DMS 273 (cell line): Measurements from ENCODE around the gene CER1.

ENCODE experiments used
- DNase-seq: peaks from one replicate; lab custom pipeline; 2025; ENCODE audit not compliant: unreplicated experiment; lab: John Stamatoyannopoulos, UW

CER1 gene

DNA sequence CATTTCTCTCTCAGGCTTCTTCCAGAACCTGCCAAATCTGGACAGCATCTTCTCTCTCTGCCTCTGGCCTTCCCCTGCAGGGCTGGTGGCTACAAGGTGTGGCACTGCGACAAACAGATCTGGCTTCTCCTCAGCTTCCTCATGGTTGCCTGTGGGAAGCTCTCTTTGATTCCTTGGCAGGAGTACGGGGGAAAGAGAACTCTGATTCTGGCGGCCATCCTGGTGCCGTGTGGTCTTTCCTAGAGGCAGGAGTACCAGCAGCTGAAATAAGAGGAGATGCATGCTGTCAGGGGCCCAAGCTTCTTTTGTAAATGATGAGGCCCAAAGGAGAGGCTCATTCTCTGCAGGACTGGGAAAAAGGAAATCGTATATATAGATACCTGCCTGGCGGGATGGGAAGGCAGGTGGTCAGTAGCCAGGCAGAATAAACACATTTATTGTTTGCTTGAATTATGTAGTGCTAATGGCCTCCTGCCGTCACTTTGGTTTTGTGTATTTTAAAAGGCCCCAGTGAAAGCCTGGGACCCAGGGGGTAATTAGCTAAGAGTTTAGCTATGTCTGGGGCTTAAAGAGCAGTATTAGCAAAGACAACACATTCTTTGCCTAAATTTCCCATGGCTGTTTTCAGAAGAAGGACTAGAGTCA lies at the start of gene CER1:
Gene CER1, minus strand, starts transcription at position 343 of the 645 bp plus-strand sequence. Its CDS starts 61 bp downstream, at position 282.
- no peak for DNase-seq

DNA sequence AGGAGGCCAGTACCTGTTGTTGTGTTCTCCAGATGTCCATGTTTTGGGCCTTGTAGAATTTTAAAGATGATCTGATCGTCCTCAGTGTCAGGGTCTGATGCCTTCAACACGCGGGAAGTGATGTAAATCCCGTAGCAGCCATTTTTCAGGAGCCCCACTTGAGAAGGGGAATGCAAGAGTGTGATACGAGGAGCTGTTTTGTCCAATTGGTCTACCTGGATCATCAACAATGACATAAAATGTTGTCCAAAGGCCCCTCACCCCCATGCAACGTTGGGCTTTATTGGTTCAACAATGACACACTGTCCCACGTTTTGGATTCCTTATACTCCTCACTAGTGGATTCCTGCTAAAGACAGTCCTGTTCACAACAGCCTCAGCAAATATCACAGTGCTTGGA lies 48.1 kb upstream of the CER1 start:
- no peak for DNase-seq

- DNase-seq: peak; percentile 68
These were observed 46.7 kb upstream of the CER1 start for GRCh38 chr9:14769230-14769571.

- DNase-seq: peak; percentile 78
These were observed 46.1 kb upstream of the CER1 start for GRCh38 chr9:14768405-14769229.

- DNase-seq: no peak
These were observed 43.8 kb upstream of the CER1 start for GRCh38 chr9:14766299-14766698.

- no peak for DNase-seq
These were observed 39.1 kb upstream of the CER1 start for GRCh38 chr9:14761584-14761983.

- no peak for DNase-seq
These were observed 37.5 kb upstream of the CER1 start for GRCh38 chr9:14760060-14760459.

- no peak for DNase-seq
These were observed 33.8 kb upstream of the CER1 start for GRCh38 chr9:14756291-14756690.

DNA sequence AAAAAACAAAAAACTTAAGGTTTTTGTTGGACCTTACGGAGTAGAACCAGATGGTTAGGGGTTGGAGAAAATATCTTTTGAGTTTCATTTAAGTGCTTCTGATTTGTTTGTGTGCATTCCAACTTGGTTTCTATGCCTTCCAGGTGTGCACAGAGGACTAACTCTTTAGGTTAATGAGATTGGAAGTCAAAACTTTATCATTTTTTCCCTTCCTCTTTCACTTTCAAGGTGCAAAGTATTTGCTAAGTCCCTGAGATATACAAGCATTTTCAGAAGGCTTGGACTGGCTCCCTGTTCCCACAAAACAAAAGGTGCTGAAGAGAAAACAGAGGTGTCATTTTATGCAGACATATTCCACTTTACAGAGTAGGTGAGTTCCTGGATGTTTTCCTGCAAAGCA lies 30.3 kb upstream of the CER1 start:
- no peak for DNase-seq

DNA sequence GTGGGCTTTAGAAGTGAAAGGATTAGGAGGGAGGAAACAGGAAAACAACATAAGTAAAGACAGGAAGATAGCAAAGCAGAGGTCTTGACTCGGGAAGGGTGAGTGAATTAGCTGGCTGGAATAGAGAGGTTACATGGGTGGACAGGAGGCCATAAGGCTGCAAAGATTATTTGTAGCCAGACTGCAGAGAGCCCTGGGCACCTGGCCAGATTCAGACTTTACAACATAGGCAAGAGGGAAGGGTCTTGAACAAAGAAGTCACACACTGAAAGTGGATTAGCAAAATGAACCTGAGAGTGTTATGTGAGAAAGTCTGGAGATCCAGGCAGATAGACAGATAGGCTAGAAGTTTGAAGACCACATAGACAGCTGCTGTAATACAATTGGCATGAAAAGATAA lies 29.7 kb upstream of the CER1 start:
- DNase-seq: peak; percentile 77

DNA sequence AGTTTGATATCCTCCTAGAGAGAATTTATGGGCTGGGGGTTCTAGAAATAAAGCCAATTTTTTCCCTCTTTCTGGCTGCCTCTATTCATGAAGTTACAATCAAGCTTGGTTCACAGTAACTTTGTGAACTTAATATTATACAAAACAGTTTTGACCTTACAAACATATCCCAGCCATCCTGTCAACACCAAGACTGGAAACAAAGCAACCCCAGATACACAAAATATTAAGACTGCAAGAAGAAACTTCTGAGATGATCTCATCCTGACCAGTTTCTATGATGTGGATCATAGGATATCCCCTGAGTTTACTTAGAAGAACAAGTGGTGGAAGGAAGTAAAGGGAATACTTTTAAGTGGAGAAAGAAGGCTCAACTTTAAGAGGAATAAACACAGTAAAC lies 28.3 kb upstream of the CER1 start:
- no peak for DNase-seq

DNA sequence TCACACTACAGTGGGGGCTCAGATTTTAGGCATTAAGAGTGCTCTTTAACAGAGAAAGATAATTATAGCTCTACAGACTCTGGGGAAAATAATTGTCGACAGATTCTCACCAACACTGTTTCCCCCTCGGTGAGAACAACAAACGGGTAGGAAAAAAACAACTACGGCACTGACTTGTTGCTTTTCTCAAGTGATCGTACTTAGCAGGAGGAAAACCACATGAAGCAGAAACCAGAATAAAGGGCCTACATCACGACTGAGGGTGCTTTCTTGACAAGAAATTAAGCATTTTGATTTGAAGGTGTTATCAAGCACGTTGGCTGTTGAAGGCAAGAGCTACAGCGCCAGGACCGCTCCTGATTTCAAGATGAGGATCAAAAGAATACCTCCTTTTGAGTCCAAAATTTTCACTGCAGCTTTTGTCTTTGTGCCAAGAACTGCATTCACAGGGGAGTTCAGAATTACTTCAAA lies 27.2 kb upstream of the CER1 start:
- DNase-seq: peak; percentile 67

DNA sequence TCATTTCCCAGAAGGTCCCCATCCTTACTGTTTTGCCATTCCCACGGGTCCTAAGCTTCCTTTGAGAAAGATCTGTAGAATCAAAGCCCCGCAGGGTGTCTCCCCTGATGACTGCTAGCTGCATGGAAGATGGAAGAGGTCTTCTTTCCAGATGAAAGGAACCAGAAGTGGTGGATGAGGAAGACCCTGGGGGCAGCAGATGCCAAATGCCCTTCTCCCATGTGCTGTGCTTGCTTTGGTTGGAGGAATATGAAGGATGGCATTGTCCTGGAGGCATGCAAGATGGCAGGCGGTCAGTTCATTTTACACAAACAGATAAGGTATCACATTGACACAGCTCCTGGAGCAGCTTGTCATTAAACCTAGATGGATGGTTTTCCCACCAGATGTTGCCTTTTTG lies 25.8 kb upstream of the CER1 start:
- DNase-seq: peak; percentile 77

DNA sequence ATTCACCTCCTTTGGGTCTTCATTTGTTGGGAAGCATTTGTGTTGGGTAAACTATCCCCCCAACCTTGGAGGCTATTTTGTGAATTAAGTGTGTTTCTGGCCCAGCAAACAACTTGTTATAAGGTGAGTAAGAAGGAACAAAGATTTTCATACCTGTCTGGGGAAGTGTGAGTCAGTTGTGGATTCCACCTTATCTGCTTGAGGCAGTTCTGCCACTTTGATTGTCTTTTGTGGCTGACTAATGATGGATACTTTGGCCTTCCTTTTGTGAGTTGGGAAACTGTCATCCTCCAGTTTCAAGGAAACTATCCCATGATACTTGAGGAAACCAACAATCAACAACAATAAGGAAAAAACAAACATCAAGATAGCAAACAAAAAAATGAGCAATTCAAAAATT lies 24.6 kb upstream of the CER1 start:
- DNase-seq: no peak

DNA sequence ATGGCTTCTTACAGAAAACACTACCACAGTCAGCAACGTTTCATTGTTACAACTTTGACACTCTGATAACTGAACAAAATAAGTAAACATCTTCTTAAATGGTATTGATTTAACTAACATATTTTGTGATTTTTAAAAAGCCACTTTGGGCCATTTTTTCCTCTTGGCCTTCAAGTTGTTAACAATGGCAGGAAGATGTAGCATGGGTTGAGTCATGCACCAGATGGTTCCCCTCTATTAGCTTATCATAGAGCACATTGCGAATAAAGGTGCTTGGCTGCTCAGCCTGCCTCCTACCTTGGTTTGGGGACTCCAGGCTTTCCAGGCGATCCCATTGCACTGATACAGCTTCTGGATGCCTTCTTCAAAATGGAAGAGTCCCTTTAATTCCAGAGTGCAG lies 24.1 kb upstream of the CER1 start:
- DNase-seq: no peak

- DNase-seq: no peak
These were observed 22.2 kb upstream of the CER1 start for GRCh38 chr9:14744768-14745167.

DNA sequence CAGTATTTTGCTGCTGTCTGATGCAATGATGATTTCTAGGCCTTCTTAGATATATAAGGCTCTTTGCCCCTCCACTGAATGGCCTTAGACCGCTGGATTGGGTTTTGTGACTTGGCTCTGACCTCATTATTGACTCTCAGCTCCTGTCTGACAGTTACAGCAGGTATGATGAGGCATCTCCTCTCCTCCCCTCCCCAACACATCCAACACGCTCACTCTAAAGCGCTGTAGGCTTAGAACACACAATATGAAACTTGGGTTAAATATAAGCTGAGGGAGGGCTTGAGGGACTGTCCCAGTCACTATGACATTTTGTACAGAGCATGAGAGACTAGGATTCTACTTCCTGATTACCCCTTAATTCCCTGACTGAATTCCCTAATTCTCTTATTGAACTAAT lies 18.8 kb upstream of the CER1 start:
- DNase-seq: no peak

DNA sequence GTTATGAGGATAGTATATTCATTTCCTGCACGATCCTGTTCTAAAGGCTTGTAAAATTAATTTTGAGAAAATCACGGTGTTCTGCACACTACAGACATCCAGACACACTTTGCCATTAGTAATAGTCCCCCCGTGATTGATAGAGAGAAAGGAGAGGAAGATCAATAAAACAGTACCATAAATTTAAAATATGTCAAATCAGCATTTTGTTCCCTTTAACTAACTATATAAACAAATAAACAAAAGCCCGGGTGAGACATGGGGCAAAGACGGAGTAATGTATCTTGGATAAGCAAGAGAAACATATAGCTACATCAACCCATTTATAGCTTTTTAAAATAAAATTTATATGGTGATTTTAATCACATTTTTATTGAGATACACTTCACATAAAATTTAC lies 10.6 kb upstream of the CER1 start:
- no peak for DNase-seq

DNA sequence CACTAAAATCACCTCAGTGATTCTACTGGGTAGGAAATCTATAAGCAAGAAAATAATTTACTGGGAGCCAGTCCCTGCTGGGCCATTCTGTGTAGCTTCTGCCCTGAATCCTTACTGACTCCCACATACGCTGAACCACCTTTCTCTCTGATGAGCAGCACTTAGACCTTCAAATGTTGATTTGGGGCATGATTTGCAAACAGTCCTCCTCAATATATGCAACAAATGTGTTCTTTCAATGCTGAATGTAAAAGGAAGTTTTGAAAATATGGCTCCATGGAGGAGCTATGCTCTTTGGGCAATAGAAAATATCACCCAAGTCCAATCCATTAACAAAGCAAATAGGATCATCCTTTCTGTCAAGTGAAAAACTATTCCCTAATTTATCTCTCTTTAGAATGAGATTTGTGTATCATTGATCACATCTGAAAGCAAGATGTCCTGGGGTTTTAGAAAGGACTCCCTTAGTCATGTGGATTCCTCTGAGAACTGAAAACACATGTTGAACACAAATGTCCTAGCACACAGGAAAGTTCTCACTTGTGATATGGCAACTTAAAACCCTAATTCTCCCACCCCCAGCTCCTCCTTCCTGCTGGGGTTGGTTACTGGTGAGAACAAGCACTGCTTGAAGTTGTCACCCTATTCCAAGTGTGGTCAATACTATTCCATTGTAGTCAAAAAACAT lies 8.9 kb upstream of the CER1 start:
- no peak for DNase-seq

DNA sequence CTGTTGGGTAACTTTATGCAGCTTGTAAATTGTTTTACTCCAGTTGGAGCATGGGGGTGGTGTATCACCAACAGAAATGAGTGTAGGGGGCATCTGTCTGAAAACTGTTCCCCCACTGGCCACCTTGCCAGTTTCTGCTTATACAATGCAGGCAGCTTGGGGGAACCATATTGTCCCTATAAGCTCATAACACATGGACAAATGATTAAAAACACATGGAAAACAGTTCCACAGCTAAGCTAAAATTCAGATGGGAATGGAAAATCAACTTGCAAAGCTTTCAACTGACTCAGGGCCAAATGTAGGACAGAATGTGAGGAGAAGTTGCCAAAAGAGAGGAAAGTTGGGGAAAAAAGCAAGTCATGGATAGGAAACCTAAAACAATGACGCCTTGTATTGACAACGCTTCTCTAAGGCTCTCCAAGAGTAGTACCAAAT lies 7.9 kb upstream of the CER1 start:
- no peak for DNase-seq

DNA sequence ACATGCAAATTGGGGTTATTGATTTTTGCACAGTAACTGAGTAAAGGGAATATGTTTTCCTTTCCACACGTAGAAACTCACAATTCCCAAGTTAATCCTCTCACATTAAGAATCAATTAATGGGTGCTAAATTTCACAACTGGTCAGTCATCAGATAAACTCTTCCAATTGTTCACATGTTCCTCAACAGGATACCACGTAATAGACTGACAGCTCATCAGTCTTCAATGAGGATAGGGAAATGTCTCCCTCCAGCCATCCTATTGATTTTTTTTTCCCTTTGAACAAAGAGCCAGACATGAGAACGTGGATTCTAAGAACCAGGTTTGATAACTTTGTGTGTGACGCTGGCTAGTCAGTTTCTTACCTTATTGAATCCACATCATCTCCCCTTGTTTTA lies 768 bp upstream of the CER1 start:
- DNase-seq: no peak
